Loucy (cell line): Measurements from ENCODE around the gene ARL5C.

Source experiments
- H2AFZ ChIP-seq: fragments of 200-600 bp; sonication (generic); 2 replicates; pipeline ENCODE4 v1.6.0; 2016; ENCODE audit warnings: antibody characterized with exemption, mild to moderate bottlenecking, low read length, moderate library complexity
- H3F3A ChIP-seq: fragments of 200-600 bp; 2 replicates; pipeline ENCODE4 v1.6.0; 2016; ENCODE audit warnings: antibody characterized with exemption, low read depth, mild to moderate bottlenecking
- H3K27me3 ChIP-seq: fragments of 200-600 bp; sonication (generic); 2 replicates; pipeline ENCODE4 v1.6.1; 2014; ENCODE audit warnings: low read length, mild to moderate bottlenecking; ENCODE audit not compliant: insufficient read depth, poor library complexity, severe bottlenecking
- H3K36me3 ChIP-seq: fragments of 200-600 bp; sonication (generic); 2 replicates; pipeline ENCODE4 v1.6.1; 2016; ENCODE audit warnings: low read length; ENCODE audit not compliant: insufficient read depth
- H3K4me1 ChIP-seq: fragments of 200-600 bp; sonication (generic); 2 replicates; pipeline ENCODE4 v1.5.1; 2014; ENCODE audit warnings: low read length, mild to moderate bottlenecking; ENCODE audit not compliant: insufficient read depth, poor library complexity, severe bottlenecking
- H3K4me2 ChIP-seq: fragments of 200-600 bp; sonication (generic); 2 replicates; pipeline ENCODE4 v1.6.0; 2014; ENCODE audit warnings: antibody characterized with exemption, low read length, low read depth, mild to moderate bottlenecking; ENCODE audit not compliant: poor library complexity, severe bottlenecking
- H3K4me3 ChIP-seq: fragments of 200-600 bp; sonication (generic); 2 replicates; pipeline ENCODE4 v1.5.1; 2014; ENCODE audit warnings: low read length, mild to moderate bottlenecking, mixed read lengths; ENCODE audit not compliant: poor library complexity, severe bottlenecking
- H3K79me2 ChIP-seq: fragments of 200-600 bp; sonication (generic); 2 replicates; pipeline ENCODE4 v1.6.1; 2014; ENCODE audit warnings: low read length; ENCODE audit not compliant: insufficient read depth
- H3K9ac ChIP-seq: fragments of 200-600 bp; sonication (generic); 2 replicates; pipeline ENCODE4 v1.6.0; 2014; ENCODE audit warnings: mild to moderate bottlenecking, low read depth, low read length, moderate library complexity; ENCODE audit not compliant: poor library complexity, severe bottlenecking
- H3K9me2 ChIP-seq: fragments of 200-600 bp; sonication (generic); replicated peaks from 2 replicates; pipeline ENCODE4 v1.6.1; 2016; ENCODE audit warnings: low read depth, low read length, mixed read lengths
- H3K9me3 ChIP-seq: fragments of 200-600 bp; sonication (generic); 2 replicates; pipeline ENCODE4 v1.6.1; 2014; ENCODE audit warnings: mild to moderate bottlenecking, antibody characterized with exemption, low read length, low read depth; ENCODE audit not compliant: insufficient read depth
- H4K20me1 ChIP-seq: fragments of 200-600 bp; sonication (generic); 2 replicates; pipeline ENCODE4 v1.6.0; 2014; ENCODE audit warnings: antibody characterized with exemption, low read length, mild to moderate bottlenecking; ENCODE audit not compliant: insufficient read depth, poor library complexity, severe bottlenecking
- CTCF ChIP-seq: fragments of 200-600 bp; sonication (generic); conservative IDR thresholded peaks from 2 replicates; pipeline ENCODE4 v1.5.1; 2014; ENCODE audit warnings: mild to moderate bottlenecking, antibody characterized with exemption, low read length
- EZH2phosphoT487 ChIP-seq: fragments of 200-600 bp; IDR thresholded peaks from 2 replicates; pipeline ENCODE4 v1.6.1; 2018; ENCODE audit warnings: antibody characterized with exemption, mild to moderate bottlenecking, moderate library complexity, borderline replicate concordance

The ARL5C gene

GRCh38 chr17:39108461-39109375 lies 57.2 kb downstream of the ARL5C start:
- H3K4me2 ChIP-seq, result no peak overlapping the region
- TF ChIP-seq EZH2phosphoT487, result no peak
- no peak for TF ChIP-seq CTCF
- H3K36me3 ChIP-seq, result no peaks in the 10 kb centered on the region
- no peaks in the 10 kb centered on the region for H3K27me3 ChIP-seq
- H4K20me1 ChIP-seq, result no peaks in the 10 kb centered on the region
- no peaks in the 10 kb centered on the region for H3K9me2 ChIP-seq
- H3K4me3 ChIP-seq, result no peak overlapping the region
- H3K9me3 ChIP-seq, result no peaks in the 10 kb centered on the region
- H3K4me1 ChIP-seq, result no peaks in the 10 kb centered on the region
- no peaks in the 10 kb centered on the region for H3F3A ChIP-seq
- no peaks in the 10 kb centered on the region for H3K79me2 ChIP-seq
- H2AFZ ChIP-seq, result no peak overlapping the region
- H3K9ac ChIP-seq, result no peak overlapping the region

GRCh38 chr17:39107973-39108372 lies 58.0 kb downstream of the ARL5C start:
- Histone ChIP-seq H3K9me3 (no peaks in the 10 kb centered on the region), H3K36me3 (no peaks in the 10 kb centered on the region), H3F3A (no peaks in the 10 kb centered on the region), H3K4me2 (no peak overlapping the region), H3K4me3 (no peak overlapping the region), H4K20me1 (no peaks in the 10 kb centered on the region), H3K4me1 (no peaks in the 10 kb centered on the region), H3K27me3 (no peaks in the 10 kb centered on the region), H3K79me2 (no peaks in the 10 kb centered on the region), H2AFZ (no peak overlapping the region; the same call in 1 of the 2 replicates), H3K9ac (no peak overlapping the region), H3K9me2 (no peaks in the 10 kb centered on the region)
- TF ChIP-seq EZH2phosphoT487 (no peak), CTCF (no peak)

GRCh38 chr17:39107155-39107554 lies 58.8 kb downstream of the ARL5C start:
- no peaks in the 10 kb centered on the region for H4K20me1 ChIP-seq
- H3K4me1 ChIP-seq, result peaks cover 3% of the 10 kb centered on the region
- no peak overlapping the region for H3K9ac ChIP-seq
- no peaks in the 10 kb centered on the region for H3K36me3 ChIP-seq
- H3K27me3 ChIP-seq, result no peaks in the 10 kb centered on the region
- TF ChIP-seq CTCF, result no peak
- TF ChIP-seq EZH2phosphoT487, result no peak
- H3K9me3 ChIP-seq, result no peaks in the 10 kb centered on the region
- no peak overlapping the region for H3K4me3 ChIP-seq
- no peak overlapping the region for H3K4me2 ChIP-seq
- no peaks in the 10 kb centered on the region for H3K9me2 ChIP-seq
- H3K79me2 ChIP-seq, result no peaks in the 10 kb centered on the region
- no peak overlapping the region; the same call in 1 of the 2 replicates for H2AFZ ChIP-seq
- no peaks in the 10 kb centered on the region for H3F3A ChIP-seq
